Ovary (tissue), 9 donors: ENCODE data around the gene ZNF629. TPM values are rescaled to one million over a fixed set of nuclear protein-coding genes. Genes with fewer than 3 reads are reported as not detected.

Experiments used
- DNase-seq, 5 donors: peaks; one replicate each; pipeline ENCODE4 v3.0.0-alpha.2; 2019 to 2020
- H3K27ac ChIP-seq, 2 donors: fragments of 200-600 bp; one replicate each; pipeline versions ENCODE4 v1.5.1 to v1.8.0; 2019 to 2022
- H3K27me3 ChIP-seq: fragments of 200-600 bp; one replicate; pipeline ENCODE4 v1.8.0; 2022
- H3K36me3 ChIP-seq: fragments of 200-600 bp; sonication (generic); one replicate; pipeline ENCODE4 v1.5.1; 2019
- H3K4me1 ChIP-seq: one replicate; pipeline ENCODE4 v1.8.1; 2013; ENCODE audit warnings: mild to moderate bottlenecking, moderate library complexity; ENCODE audit not compliant: insufficient read depth
- H3K4me3 ChIP-seq: fragments of 200-600 bp; sonication (generic); one replicate; pipeline ENCODE4 v1.5.1; 2017
- H3K9me3 ChIP-seq, 2 donors: fragments of 200-600 bp in 1 of 2; sonication (generic) in 1 of 2; one replicate each; pipeline versions ENCODE4 v1.5.1 to v1.8.1; 2013 to 2019; ENCODE audit warnings: mild to moderate bottlenecking in 1 of 2, moderate library complexity in 1 of 2
- EP300 ChIP-seq: sonication (generic); formaldehyde crosslinking; IDR thresholded peaks from one replicate; pipeline ENCODE4 v1.6.1; 2017; ENCODE audit warnings: antibody characterized with exemption
- POLR2A ChIP-seq: fragments of 450-650 bp; IDR thresholded peaks from one replicate; pipeline ENCODE4 v1.6.1; 2017; ENCODE audit warnings: antibody characterized with exemption, mild to moderate bottlenecking, moderate library complexity
- WGBS, 3 donors: extraction: QIAGEN DNeasy Blood & Tissue Kit in 1 of 3; methylation state at CpG; one replicate each; pipeline versions ENCODE4 v1.1.5 to v1.1.7; 2013 to 2017; 5-methylcytosine and 5-hydroxymethylcytosine counted together
- intact Hi-C, 4 donors: fragments of 100-400 bp; cut with DNase I; formaldehyde crosslinking; loops; one replicate each; pipeline versions ENCODE4 v1.11.0 to v1.15.1; 2022 to 2023
- polyA plus RNA-seq, 2 donors: library from polyadenylated mRNA; stranded (reverse); fragments of 200-250 nt in 1 of 2; fragments of 350-450 nt in 1 of 2; fragmentation: Illumina TruSeq in 1 of 2; extraction: RNeasy Lipid Tissue Mini Kit (QIAGEN cat#74804) in 1 of 2; gene quantifications; one replicate each; pipeline ENCODE4 v1.2.3, GENCODE V29; 2013 to 2014
- total RNA-seq, 7 donors: library from RNA; depleted of rRNA in 2 of 7; stranded (reverse); fragments of >200 nt in 2 of 7; fragmentation: NEBNext Ultra II Directional in 3 of 7; extraction: Animal tissue kit (Norgen Biotek cat#: 25700) in 3 of 7; gene quantifications; one replicate each; pipeline versions ENCODE4 v1.1.0 to v1.2.4, GENCODE V29; 2016 to 2023
- TF ChIP-seq, protein P1 (sequence below), 3 donors: fragments of 450-650 bp in 2 of 3; fragments of 200-600 bp in 1 of 3; IDR thresholded peaks; one replicate each; pipeline versions ENCODE4 v1.5.1 to v1.8.0; 2016 to 2022; ENCODE audit warnings: antibody characterized with exemption in 3 of 3, mild to moderate bottlenecking in 1 of 3
- donor health status: DM: no; HTN: no; CAD: no; lungs with moderate emphysema.
- donor health status: DM: no; HTN: no; CAD: no.
- donor health status: Bipolar disorder and iron deficiency.
- donor health status: DM: yes; HTN: yes; CAD: no.
- donor health status: DM: no; HTN: no; CAD: no.
- donor health status: DM: yes; HTN: yes; CAD: no.

Gene ZNF629
- total and polyA plus RNA-seq, 9 donors: 8.2 to 26.3 (median 19.9) TPM

DNA sequence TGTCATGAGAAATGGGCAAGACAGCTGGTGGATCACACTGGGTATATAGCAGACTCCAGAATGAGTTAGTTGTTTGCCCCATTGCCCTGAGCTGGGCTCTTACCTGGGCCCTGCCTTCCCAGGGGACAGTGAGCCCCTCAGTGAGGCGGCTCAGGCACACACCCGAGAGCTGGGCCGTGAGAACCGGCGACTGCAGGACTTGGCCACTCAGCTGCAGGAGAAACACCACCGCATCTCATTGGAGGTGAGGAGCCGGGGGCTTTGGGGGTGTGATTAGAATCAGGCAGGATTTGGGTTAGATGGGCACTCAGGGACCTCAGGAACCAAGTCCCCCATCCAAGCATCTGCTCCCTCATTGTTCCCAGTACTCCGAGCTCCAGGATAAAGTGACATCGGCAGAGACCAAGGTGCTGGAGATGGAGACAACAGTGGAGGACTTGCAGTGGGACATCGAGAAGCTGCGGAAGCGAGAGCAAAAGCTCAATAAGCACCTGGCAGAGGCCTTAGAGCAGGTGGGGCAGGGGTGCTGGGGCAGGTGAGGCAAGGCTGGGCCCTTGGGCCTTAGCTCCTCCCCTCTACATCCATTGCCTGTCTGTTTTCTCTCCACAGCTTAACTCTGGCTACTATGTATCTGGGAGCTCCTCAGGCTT, 22.1 kb downstream of the ZNF629 start:
- intact Hi-C loops: no loop called here
- Histone ChIP-seq H3K27ac (no peak overlapping the region), H3K4me3 (no peak overlapping the region), H3K4me1 (peaks cover 6% of the 10 kb centered on the region), H3K36me3 (no peaks in the 10 kb centered on the region), H3K27me3 (no peaks in the 10 kb centered on the region), H3K9me3 (no peaks in the 10 kb centered on the region)
- WGBS, 3 donors: 90 to 93% (median 92%) methylated on average over 12 of the region's 12 CpGs
- TF ChIP-seq EP300 (no peak), POLR2A (no peak)
- TF ChIP-seq, protein P1, sequence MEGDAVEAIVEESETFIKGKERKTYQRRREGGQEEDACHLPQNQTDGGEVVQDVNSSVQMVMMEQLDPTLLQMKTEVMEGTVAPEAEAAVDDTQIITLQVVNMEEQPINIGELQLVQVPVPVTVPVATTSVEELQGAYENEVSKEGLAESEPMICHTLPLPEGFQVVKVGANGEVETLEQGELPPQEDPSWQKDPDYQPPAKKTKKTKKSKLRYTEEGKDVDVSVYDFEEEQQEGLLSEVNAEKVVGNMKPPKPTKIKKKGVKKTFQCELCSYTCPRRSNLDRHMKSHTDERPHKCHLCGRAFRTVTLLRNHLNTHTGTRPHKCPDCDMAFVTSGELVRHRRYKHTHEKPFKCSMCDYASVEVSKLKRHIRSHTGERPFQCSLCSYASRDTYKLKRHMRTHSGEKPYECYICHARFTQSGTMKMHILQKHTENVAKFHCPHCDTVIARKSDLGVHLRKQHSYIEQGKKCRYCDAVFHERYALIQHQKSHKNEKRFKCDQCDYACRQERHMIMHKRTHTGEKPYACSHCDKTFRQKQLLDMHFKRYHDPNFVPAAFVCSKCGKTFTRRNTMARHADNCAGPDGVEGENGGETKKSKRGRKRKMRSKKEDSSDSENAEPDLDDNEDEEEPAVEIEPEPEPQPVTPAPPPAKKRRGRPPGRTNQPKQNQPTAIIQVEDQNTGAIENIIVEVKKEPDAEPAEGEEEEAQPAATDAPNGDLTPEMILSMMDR (IDR thresholded peaks at IDR 0.05): no peak
- peak in 1 of 5 donors; percentile 30 for DNase-seq

GRCh38 chr16:30764086-30764485, 22.9 kb downstream of the ZNF629 start:
- intact Hi-C loops: no loop called here
- Histone ChIP-seq H3K9me3 (no peaks in the 10 kb centered on the region), H3K4me1 (peaks cover 6% of the 10 kb centered on the region), H3K27me3 (no peaks in the 10 kb centered on the region), H3K4me3 (no peak overlapping the region), H3K36me3 (no peaks in the 10 kb centered on the region), H3K27ac (no peak overlapping the region)
- TF ChIP-seq POLR2A: no peak
- DNase-seq: peak in 1 of 5 donors; percentile 29
- 82 to 84% (median 83%) methylated on average over 11 of the region's 11 CpGs for WGBS, 3 donors

DNA sequence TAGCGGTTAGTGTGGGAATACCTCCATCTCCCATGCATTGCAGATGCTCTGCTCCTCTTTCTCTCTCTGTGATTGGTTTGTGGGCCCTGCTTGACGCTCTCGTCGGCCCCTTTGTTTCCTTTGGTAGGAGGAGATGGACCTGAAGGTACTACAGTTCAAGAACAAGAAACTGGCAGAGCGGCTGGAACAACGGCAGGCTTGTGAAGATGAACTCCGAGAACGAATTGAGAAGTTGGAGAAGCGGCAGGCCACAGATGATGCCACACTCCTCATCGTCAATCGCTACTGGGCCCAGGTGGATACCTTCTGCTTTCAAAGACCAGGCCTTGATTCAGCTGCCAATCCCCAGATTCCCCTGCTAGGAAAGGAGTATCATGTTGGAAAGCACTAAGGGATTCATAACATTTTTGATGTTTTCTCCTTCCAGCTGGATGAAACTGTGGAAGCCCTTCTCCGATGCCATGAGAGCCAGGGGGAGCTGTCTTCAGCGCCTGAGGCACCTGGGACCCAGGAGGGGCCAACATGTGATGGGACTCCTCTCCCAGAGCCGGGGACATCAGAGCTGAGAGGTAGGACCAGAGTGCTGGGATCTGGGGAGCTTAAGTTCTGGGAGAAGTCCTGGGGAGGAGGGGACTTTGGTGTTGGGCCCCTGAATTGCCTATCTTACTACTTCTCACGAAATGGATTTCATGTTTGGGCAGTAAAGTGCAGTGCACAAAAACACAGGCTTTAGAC, 23.8 kb downstream of the ZNF629 start:
- 50 to 58% (median 54%) methylated on average over 15 of the region's 15 CpGs for WGBS, 3 donors
- Histone ChIP-seq H3K27ac (no peak overlapping the region), H3K36me3 (no peaks in the 10 kb centered on the region), H3K9me3 (no peaks in the 10 kb centered on the region), H3K27me3 (no peaks in the 10 kb centered on the region), H3K4me1 (peaks cover 6% of the 10 kb centered on the region), H3K4me3 (peak overlapping the region; percentile 63)
- TF ChIP-seq EP300 (no peak), POLR2A (no peak)
- TF ChIP-seq, protein P1 (IDR thresholded peaks at IDR 0.05): no peak
- peak in 2 of 5 donors; percentile 23 to 35 for DNase-seq
- intact Hi-C loops: loop anchor here in 1 of 4 donors (1.0 kb wide), 1 partner anchor 20 kb away; no protein-coding TSS in a partner anchor

GRCh38 chr16:30761928-30762902, 24.8 kb downstream of the ZNF629 start, which contains the start of the genes CFAP119 and RNF40:
TSS of gene CFAP119 (minus strand) at chr16:30762062. CDS start at chr16:30761748, 314 bp downstream.
TSS of gene RNF40 (plus strand) at chr16:30762322. CDS start at chr16:30762546, 224 bp downstream.
- H3K36me3 ChIP-seq: no peaks in the 10 kb centered on the region
- intact Hi-C loops: no loop called here

More at GRCh38 chr16:30761928-30762902, 24.8 kb downstream of the ZNF629 start, which contains the start of the genes CFAP119 and RNF40:
- WGBS, 3 donors: 0 to 1% (median 0%) methylated on average over 60 of the region's 60 CpGs
- no peaks in the 10 kb centered on the region for H3K27me3 ChIP-seq
- peak within 1 kb of the TSS; percentile 70 to 90 for H3K27ac ChIP-seq
- peaks cover 6% of the 10 kb centered on the region for H3K4me1 ChIP-seq
- peak within 1 kb of the TSS; percentile 63 for H3K4me3 ChIP-seq
- peak; percentile 94 for TF ChIP-seq POLR2A
- TF ChIP-seq, protein P1 (IDR thresholded peaks at IDR 0.05): peak in 1 of 3 donors; percentile 24
- TF ChIP-seq EP300: no peak
- no peaks in the 10 kb centered on the region for H3K9me3 ChIP-seq
- peak; percentile 96 to 98 (median 97) for DNase-seq
